Measurements from ENCODE around the gene MAPK12. TPM values are rescaled to one million over a fixed set of nuclear protein-coding genes. Genes with fewer than 3 reads are reported as not detected.

MAPK12 gene
- total RNA-seq, 1 experiment from 2014 or later, result 86.7 TPM

DNA sequence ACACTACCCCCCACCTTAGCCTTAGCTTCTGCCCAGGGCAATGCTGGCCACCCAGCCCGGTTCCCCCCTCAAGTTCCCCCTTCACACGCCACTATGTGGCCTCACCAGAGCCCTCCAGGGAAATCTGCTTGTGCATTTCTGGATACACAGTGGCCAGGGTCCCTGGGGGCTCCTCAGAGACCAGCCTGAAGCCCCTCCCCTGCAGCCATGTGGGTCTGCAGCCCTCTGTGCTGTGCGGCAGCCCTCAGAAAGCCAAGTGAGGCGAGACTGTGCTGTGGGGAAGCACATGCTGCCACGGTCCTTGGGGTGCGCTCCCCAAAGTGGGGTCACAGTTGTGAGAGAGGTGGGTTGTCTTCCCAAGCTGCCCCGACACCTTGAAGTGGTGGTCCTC lies 48.1 kb upstream of the MAPK12 start:
- CTCF ChIA-PET, result no interaction called here

More for the DNA sequence above, 48.1 kb upstream of the MAPK12 start:
- ATAC-seq (no peak), DNase-seq (ENCODE audit: low read depth, low spot score) (no peak)
- Histone ChIP-seq H3K9me3 (ENCODE audit: control insufficient read depth in 1 of 2, insufficient read depth in 1 of 2, low read depth in 1 of 2, low read length in 2 of 2) (no peaks in the 10 kb centered on the region), H3K4me1 (ENCODE audit: control insufficient read depth in 1 of 2, insufficient read depth in 2 of 2, low read length in 2 of 2) (peaks cover 16 to 41% of the 10 kb centered on the region in 2 experiments), H2AFZ (ENCODE audit: low read depth, low read length, poor library complexity, severe bottlenecking) (no peak overlapping the region), H4K20me1 (ENCODE audit: insufficient read depth) (no peaks in the 10 kb centered on the region), H3K36me3 (ENCODE audit: control insufficient read depth in 1 of 2, insufficient read depth in 2 of 2, low read length in 2 of 2) (no peaks in the 10 kb centered on the region), H3K27ac (ENCODE audit: low read depth, low read length) (no peak overlapping the region; the same call in 1 of the 2 replicates), H3K4me2 (ENCODE audit: low read length) (no peak overlapping the region), H3K4me3 (replicated peaks in 1 of 2; ENCODE audit: low read depth in 1 of 2, low read length in 2 of 2) (no peak overlapping the region), H3K9me2 (ENCODE audit: insufficient read depth) (no peaks in the 10 kb centered on the region), H3K27me3 (ENCODE audit: insufficient read depth, low read length) (no peaks in the 10 kb centered on the region), H3K9ac (ENCODE audit: low read length) (no peak overlapping the region), H3K79me2 (ENCODE audit: insufficient read depth, low read length) (peaks cover 24% of the 10 kb centered on the region)
- POLR2A ChIA-PET, result no interaction called here
- RAD21 ChIA-PET (ENCODE audit: low non-redundant PET in 1 of 2, low total read pairs in 2 of 2, uncharacterized antibody in 2 of 2, unreplicated experiment in 2 of 2), result no interaction called here
- TF ChIP-seq ZFX (IDR thresholded peaks at IDR 0.05), result no peak
- TF ChIP-seq SP1 (IDR thresholded peaks at IDR 0.05; ENCODE audit: low read depth), result no peak
- TF ChIP-seq CBX3 (IDR thresholded peaks at IDR 0.05; ENCODE audit: low read depth), result no peak
- TF ChIP-seq EZH2 (IDR thresholded peaks at IDR 0.05), result no peak
- TF ChIP-seq ELF1 (IDR thresholded peaks at IDR 0.05; ENCODE audit: borderline replicate concordance, low read depth), result no peak
- no peak for TF ChIP-seq EZH2phosphoT487 (IDR thresholded peaks at IDR 0.05; ENCODE audit: borderline replicate concordance)
- TF ChIP-seq ZNF274 (IDR thresholded peaks at IDR 0.05; ENCODE audit: low read depth, low read length), result no peak
- TF ChIP-seq SRF (IDR thresholded peaks at IDR 0.05; ENCODE audit: low read depth), result no peak
- TF ChIP-seq REST (IDR thresholded peaks at IDR 0.05; ENCODE audit: low read depth), result no peak
- no peak for TF ChIP-seq FOSL1 (IDR thresholded peaks at IDR 0.05; ENCODE audit: low read depth)
- no peak for TF ChIP-seq MAX (IDR thresholded peaks at IDR 0.05)
- TF ChIP-seq ZBTB33 (IDR thresholded peaks at IDR 0.05; ENCODE audit: extremely low read depth, insufficient replicate concordance, low read length), result no peak
- TF ChIP-seq EGR1 (IDR thresholded peaks at IDR 0.05; ENCODE audit: low read depth), result no peak
- TF ChIP-seq YY1 (IDR thresholded peaks at IDR 0.05; ENCODE audit: extremely low read depth, insufficient replicate concordance, low read depth, low read length), result no peak
- TF ChIP-seq POLR2AphosphoS5 (IDR thresholded peaks at IDR 0.05; ENCODE audit: low read depth, low read length), result no peak
- TF ChIP-seq CEBPB (IDR thresholded peaks at IDR 0.05; ENCODE audit: low read depth), result no peak
- no peak for TF ChIP-seq JUND (IDR thresholded peaks at IDR 0.05)
- no TSS peak for BruUV-seq (replicated peaks)
- intact Hi-C loops (cut with micrococcal nuclease), result no loop called here
